ENCODE data around the gene LARP1.
"Not testable (repeated sequence)": the region's sequence is repeated elsewhere in the genome, so short reads cannot be mapped to it uniquely, and the experiment has no call there.

LARP1 gene

GRCh38 chr5:154737667-154738320, 17.4 kb upstream of the LARP1 start:
- no peak for DNase-seq (ENCODE audit: insufficient read length)
- TF ChIP-seq POLR2AphosphoS5 (IDR thresholded peaks at IDR 0.05; ENCODE audit: low read depth, low read length) (no peak), POLR2A (IDR thresholded peaks at IDR 0.05; ENCODE audit: low read depth, low read length) (no peak)
- FAIRE-seq: no peak

- DNase-seq (ENCODE audit: insufficient read length) (no peak), FAIRE-seq (no peak)
- no peak for TF ChIP-seq POLR2A (IDR thresholded peaks at IDR 0.05; ENCODE audit: low read depth, low read length)
- no peak for TF ChIP-seq POLR2AphosphoS5 (IDR thresholded peaks at IDR 0.05; ENCODE audit: low read depth, low read length)
- no peak for TF ChIP-seq TAF1 (IDR thresholded peaks at IDR 0.05; ENCODE audit: borderline replicate concordance, low read depth, low read length)
These were observed 14.7 kb upstream of the LARP1 start for GRCh38 chr5:154740483-154740882.

GRCh38 chr5:154740957-154741356, 14.2 kb upstream of the LARP1 start:
- DNase-seq (ENCODE audit: insufficient read length): no peak
- FAIRE-seq: no peak
- no peak for TF ChIP-seq POLR2AphosphoS5 (IDR thresholded peaks at IDR 0.05; ENCODE audit: low read depth, low read length)

GRCh38 chr5:154741415-154741814, 13.8 kb upstream of the LARP1 start:
- no peak for TF ChIP-seq TAF1 (IDR thresholded peaks at IDR 0.05; ENCODE audit: borderline replicate concordance, low read depth, low read length)
- no peak for TF ChIP-seq POLR2A (IDR thresholded peaks at IDR 0.05; ENCODE audit: low read depth, low read length)
- no peak for TF ChIP-seq POLR2AphosphoS5 (IDR thresholded peaks at IDR 0.05; ENCODE audit: low read depth, low read length)
- DNase-seq (ENCODE audit: insufficient read length) (no peak), FAIRE-seq (no peak)

- FAIRE-seq (no peak), DNase-seq (ENCODE audit: insufficient read length) (no peak)
- TF ChIP-seq POLR2A (IDR thresholded peaks at IDR 0.05; ENCODE audit: low read depth, low read length) (no peak), TAF1 (IDR thresholded peaks at IDR 0.05; ENCODE audit: borderline replicate concordance, low read depth, low read length) (no peak), POLR2AphosphoS5 (IDR thresholded peaks at IDR 0.05; ENCODE audit: low read depth, low read length) (no peak)
These were observed 11.4 kb upstream of the LARP1 start for GRCh38 chr5:154743812-154744211.

GRCh38 chr5:154745349-154745748, 9.8 kb upstream of the LARP1 start:
- FAIRE-seq (no peak), DNase-seq (ENCODE audit: insufficient read length) (no peak)
- TF ChIP-seq POLR2A (IDR thresholded peaks at IDR 0.05; ENCODE audit: low read depth, low read length) (no peak), POLR2AphosphoS5 (IDR thresholded peaks at IDR 0.05; ENCODE audit: low read depth, low read length) (no peak), TAF1 (IDR thresholded peaks at IDR 0.05; ENCODE audit: borderline replicate concordance, low read depth, low read length) (no peak)

GRCh38 chr5:154749491-154749890, 5.7 kb upstream of the LARP1 start:
- TF ChIP-seq POLR2A (IDR thresholded peaks at IDR 0.05; ENCODE audit: low read depth, low read length) (no peak), TAF1 (IDR thresholded peaks at IDR 0.05; ENCODE audit: borderline replicate concordance, low read depth, low read length) (no peak), POLR2AphosphoS5 (IDR thresholded peaks at IDR 0.05; ENCODE audit: low read depth, low read length) (no peak)
- no peak for DNase-seq (ENCODE audit: insufficient read length)
- no peak for FAIRE-seq

GRCh38 chr5:154750641-154751040, 4.5 kb upstream of the LARP1 start:
- not testable (repeated sequence) for DNase-seq (ENCODE audit: insufficient read length); FAIRE-seq

GRCh38 chr5:154751854-154752253, 3.3 kb upstream of the LARP1 start:
- TF ChIP-seq TAF1 (IDR thresholded peaks at IDR 0.05; ENCODE audit: borderline replicate concordance, low read depth, low read length): no peak
- TF ChIP-seq POLR2A (IDR thresholded peaks at IDR 0.05; ENCODE audit: low read depth, low read length): no peak
- no peak for TF ChIP-seq POLR2AphosphoS5 (IDR thresholded peaks at IDR 0.05; ENCODE audit: low read depth, low read length)
- no peak for FAIRE-seq

GRCh38 chr5:154753792-154754191, 1.4 kb upstream of the LARP1 start:
- FAIRE-seq: no peak
- TF ChIP-seq POLR2A (IDR thresholded peaks at IDR 0.05; ENCODE audit: low read depth, low read length): no peak; the same call in 1 of the 2 replicates
- TF ChIP-seq POLR2AphosphoS5 (IDR thresholded peaks at IDR 0.05; ENCODE audit: low read depth, low read length): no peak
- no peak for TF ChIP-seq TAF1 (IDR thresholded peaks at IDR 0.05; ENCODE audit: borderline replicate concordance, low read depth, low read length)
- no peak for DNase-seq (ENCODE audit: insufficient read length)

More at GRCh38 chr5:154751854-154752253, 3.3 kb upstream of the LARP1 start:
- no peak for DNase-seq (ENCODE audit: insufficient read length)

- FAIRE-seq (peak; percentile 99), DNase-seq (ENCODE audit: insufficient read length) (peak; percentile 94)
- peak; percentile 69 for TF ChIP-seq POLR2AphosphoS5 (IDR thresholded peaks at IDR 0.05; ENCODE audit: low read depth, low read length)
- TF ChIP-seq POLR2A (IDR thresholded peaks at IDR 0.05; ENCODE audit: low read depth, low read length): peak; percentile 83
- no peak for TF ChIP-seq TAF1 (IDR thresholded peaks at IDR 0.05; ENCODE audit: borderline replicate concordance, low read depth, low read length)
These were observed 467 bp upstream of the LARP1 start for GRCh38 chr5:154754460-154755360.
